IPS-NIHi11 (cell line): ENCODE measurements around the gene CXCL6.
A peak's percentile ranks its signal among the peaks of the same experiment; 100 is the strongest.

ENCODE experiments used
- DNase-seq: peaks from one replicate; pipeline ENCODE4 v3.0.0; 2012; ENCODE audit warnings: mixed read lengths, low spot score

CXCL6 gene

DNA sequence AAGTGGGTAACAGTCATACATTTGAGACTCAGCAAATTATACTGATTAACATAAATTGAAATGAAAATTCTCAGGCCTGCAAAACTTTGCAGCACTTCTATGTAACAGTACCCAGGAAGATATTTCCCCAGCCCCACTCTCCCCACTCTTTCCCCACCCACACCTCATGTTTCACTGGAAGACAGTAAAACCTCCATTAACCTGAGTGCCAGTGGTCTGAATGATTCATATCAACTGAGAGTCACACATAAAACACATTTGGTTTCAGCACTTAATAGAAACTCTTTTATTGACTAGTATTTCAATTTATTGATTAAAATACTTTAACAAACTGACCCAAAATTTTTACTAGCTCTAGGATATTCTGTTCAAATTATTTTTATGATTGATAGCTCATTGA, 6.9 kb downstream of the CXCL6 start:
- DNase-seq, result no peak

DNA sequence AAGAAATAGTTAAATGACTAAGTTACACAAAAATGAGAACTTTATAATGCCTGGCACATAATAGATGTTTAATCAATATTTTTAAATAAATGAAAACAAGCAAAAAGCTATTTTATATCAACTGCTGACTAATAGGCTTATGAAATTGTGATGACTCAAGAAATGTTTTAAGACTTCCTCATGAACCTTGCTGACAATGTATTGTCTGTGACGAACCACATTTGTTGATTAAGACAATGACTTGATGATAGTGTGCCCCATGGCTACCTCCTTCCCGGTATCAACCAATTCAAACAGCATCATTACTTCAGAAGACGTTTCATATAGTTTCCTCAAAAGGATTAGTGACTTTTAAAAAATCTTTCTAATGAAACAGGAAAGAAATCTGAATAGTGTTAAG, 7.9 kb downstream of the CXCL6 start:
- DNase-seq, result no peak

DNA sequence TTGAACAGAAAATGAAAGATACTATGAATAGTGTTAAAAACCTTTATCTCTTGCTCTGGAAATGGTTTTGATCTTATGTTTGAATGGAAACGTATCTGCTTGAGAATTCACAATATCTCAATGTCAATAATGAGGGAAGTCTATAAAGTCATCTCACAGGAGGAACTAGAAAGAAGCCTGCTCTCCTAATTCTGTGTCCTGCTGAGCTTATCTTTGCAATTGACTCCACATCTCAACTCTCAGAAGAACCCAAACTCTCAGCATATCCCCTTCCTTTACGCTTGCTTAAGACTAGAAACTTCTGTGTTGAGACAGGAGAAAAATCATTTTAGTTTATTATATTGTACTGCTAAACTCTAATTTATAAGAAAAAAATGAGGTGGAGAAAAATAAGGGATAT, 8.3 kb downstream of the CXCL6 start:
- DNase-seq, result no peak

DNA sequence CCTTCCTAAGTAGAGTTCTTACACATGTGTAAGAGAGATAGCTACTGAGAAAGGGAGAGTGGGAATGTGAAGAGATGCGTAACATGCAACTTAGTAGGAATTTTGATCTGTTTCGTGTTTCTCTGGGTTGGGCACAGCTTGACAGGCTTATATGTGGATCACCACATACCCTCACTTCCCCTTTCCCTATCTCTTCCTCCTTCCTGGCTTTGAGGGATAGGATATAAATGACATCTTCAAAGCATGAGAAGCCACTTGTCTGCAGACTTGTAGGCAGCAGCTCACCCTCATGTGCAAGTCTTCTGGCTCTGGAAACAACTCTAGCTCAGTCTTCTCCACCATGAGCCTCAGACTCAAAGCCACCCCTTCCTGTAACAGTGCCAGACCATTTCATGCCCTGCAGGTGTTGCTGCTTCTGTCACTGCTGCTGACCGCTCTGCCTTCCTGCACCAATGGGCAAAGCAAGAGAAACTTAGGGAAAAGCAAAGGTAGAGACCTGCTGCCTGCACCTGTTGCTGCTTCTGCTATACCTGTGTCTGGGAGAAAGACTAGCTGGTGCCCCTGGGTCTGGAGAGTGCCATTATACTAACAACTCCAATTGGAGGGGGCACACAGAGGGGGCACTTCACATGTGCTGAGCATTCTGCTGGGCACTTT, 11.2 kb downstream of the CXCL6 start:
- no peak for DNase-seq

DNA sequence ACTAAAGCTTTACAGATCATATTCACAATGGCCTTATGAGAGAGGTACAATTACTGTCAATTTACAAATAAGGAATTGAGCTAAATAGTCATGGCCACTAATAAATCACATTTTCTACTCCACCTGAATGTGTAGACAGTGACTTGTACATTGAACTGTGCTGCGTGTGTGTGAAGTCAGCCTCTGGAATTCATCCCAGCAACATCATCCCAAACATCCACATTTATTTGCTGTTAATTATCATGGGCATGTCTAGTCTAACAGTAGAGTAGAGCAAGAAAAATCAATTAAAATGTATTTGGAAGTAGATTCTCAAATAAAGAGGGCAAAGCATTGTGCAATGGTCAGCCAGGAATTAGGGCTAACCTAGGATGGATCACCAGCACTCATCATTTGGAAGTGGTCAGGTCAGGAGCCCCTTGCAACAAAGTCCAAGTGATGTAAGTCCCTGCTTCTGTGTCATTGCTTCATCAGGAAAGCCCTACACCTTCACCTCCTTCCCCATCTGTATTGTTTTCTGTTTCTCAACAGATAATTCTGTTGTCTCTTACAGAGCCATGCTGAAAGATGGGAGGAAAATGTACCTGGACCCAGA, 11.8 kb downstream of the CXCL6 start:
- no peak for DNase-seq

DNA sequence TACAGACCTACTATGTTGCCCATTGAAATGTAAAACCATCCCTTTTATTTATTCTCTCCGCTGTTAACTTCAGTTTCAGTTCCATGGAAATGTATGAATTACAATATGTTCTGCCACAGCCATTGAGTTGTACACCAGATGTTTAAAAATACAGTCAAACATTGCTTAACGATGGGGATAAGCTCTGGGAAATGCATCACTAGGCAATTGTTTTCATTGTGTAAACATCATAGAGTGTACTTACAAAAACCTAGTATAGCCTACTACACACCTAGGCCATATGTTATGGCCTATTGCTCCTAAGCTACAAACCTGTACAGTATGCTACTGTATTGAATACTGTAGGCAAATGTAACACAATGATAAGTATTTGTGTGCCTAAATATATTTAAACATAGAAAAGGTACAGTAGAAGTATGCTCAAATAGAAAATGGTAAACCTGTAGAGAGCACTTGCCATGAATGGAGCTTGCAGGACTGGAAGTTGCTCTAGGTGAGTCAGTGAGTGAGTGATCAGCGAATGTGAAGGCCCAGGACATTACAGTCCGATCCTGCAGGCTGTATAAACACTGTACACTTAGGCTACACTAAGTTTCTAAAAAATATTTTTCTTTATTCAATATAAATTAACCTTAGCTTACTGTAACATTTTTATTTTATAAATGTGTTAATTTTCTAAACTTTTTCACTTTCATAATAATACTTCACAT, 13.9 kb downstream of the CXCL6 start:
- DNase-seq, result no peak

DNA sequence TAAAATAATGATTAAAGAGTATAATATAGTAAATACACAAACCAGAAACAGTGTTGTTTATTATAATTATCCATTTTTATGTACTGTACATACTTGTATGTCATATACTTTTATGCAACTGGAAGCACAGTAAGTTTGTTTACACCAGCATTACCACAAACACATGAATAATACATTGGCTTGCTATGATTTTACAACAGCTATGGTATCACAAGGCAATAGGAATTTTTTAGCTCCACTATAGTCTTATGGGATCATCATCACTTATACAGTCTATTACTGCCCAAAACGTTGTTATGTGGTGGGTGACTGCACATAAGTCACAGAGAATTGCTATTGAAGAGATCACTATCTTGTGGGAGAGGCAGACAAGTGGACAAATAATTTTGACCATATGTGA, 14.8 kb downstream of the CXCL6 start:
- no peak for DNase-seq

DNA sequence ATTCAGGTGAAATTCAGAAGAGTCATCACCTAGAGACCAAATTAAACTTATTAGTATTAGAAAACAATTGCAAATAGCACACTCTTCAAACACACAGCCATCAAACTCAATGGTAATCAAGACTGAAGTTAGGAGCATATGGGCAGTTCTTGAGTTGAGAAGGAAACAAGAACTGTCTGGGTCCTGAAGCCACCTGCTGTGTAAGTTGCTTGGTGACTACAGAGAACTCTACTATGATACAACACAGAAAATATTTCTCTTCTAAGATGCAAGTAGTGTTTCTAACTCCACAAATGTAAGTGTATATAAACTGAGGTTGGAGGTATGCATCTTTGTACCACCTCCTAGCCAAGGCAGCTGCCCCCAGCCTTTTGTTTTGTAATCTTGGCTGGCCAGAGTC, 16.3 kb downstream of the CXCL6 start:
- no peak for DNase-seq

DNA sequence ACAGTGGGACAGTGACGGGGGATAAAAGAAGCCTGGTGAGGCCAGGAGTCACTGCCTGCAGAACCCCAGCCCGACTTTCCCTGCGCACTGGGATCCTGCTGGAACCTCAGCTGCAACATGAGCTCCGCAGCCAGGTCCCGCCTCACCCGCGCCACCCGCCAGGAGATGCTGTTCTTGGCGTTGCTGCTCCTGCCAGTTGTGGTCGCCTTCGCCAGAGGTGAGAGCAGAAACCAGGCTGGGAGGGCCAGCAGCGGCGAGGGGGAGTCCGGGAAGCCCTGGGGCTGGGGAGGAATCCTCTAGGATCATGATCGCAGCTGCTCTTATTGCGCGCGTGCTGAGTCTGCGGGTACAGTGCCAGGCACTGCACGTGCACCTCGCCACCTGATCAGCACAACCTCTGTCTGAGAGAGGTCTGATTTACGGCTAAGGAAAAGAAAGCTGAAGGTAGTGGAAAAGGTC, 16.8 kb downstream of the CXCL6 start, which contains the start of gene PF4V1:
TSS of gene PF4V1 (plus strand) at position 51 of the 459 bp plus-strand sequence. CDS start at position 118, 67 bp downstream.
- peak; percentile 60 for DNase-seq

DNA sequence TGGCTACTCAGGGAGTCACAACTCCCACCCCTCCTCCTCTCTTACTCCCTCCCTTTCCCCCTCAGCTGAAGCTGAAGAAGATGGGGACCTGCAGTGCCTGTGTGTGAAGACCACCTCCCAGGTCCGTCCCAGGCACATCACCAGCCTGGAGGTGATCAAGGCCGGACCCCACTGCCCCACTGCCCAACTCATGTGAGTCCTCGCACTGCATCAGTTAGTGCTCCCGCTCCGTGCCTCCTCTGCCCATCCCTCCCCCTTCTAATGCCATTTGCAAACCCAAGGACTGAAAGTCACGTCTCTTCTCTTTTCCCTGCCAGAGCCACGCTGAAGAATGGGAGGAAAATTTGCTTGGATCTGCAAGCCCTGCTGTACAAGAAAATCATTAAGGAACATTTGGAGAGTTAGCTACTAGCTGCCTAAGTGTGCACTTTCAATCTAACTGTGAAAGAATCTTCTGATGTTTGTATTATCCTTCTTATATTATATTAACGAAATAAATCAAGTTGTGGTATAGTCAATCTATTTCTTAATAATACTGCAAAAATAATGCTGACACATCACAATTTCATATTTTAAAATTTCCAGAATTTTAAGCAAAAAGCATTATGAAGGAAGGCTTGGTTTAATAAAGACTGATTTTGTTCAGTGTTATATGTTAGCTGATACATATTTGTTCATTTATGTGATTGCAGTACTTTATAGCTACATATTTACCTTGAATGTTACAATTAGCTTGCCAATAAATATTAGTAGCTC, 17.4 kb downstream of the CXCL6 start:
- no peak for DNase-seq

DNA sequence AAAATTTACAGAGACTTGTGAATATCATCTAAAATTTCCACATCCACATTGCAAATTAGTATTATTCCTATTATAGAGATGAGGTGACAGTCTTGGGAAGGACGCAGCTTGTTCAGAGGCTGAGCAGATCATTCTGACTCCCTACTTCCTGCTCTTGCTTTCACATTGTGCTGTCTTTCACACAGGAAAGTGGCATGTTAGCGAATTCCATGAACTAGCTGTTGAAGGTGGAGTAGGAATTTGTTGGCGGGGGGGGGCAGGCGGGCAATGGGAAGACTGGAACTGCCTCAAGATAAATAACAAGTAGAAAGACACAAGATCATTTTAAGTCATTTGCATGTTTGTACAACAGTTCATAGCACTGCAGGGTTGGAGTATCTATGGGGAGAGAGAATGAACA, 18.9 kb downstream of the CXCL6 start:
- no peak for DNase-seq

DNA sequence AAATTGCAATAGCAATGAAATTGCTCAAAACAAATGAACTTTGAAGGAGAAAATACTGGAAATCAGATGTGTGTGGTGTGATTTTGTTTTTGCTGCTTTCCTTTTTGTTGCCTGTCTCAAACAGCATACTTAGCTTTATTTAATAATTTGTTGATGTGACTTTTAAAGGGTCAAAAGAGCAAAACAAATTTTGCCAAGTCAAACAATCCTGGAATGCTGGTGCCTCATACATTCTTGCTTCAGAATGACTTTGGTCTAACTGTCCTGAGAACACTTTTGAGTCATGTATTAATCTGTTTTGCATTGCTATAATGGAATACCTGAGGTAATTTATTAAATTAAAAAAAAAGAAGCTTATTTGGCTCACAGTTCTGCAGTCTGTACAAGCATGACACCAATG, 20.0 kb downstream of the CXCL6 start:
- DNase-seq, result no peak

DNA sequence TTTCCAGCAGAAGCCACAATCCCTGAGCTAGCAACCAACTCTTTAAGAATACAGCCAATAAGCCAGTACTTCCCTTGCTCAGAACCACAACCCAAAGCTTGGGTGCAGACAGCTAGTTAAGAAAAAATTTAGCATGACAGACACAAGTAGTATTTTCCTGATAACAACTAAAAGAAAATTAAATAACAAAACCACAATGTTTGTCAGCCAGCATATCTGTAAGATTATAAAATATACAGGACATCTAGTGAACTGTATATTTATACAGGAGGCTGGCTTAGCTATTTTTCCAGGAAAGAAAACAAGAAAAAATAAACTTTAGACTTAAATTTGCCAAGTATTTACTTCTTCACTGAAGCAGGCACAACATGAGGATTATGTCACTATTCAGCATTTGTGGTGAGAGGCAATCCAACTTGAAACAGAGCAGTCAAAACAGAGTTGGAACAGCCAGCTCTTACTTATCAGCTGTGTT, 23.2 kb downstream of the CXCL6 start:
- peak; percentile 20 for DNase-seq

DNA sequence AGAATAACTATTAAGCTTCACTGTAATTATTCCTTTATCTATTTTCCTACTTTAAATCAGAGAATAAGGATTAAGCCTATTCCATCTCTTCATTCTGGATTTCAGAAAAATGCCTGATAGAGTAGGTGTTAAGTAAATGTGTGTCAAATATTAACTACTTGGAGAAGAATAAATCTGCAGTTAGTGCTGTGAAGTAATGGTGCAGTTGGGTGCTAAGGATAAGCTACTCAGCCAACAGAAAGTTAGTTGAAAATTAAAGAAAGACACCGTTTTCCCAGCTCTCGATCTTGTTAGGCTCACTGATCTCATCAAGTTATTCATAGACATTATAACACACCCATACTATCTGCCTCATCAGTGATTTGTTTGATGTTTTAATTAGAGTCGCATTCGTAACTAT, 23.7 kb downstream of the CXCL6 start:
- DNase-seq, result no peak

DNA sequence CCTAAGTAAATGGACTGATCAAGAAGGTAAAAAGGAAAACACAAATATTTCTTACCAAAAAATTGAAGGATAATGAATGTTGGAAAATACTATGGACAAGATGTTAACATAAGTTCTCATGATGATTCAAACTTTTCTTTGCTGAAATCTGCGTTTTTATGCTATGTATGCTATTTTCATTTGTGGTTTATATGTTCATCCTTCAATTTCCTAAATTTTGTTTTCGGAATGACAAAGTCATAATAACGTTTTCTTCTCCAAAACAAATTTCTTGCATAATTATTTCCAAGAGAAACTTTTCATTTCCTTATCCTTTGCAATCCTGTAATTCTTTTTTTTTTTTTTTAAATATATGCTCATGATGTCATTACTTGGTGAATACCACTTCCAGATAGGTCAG, 24.4 kb downstream of the CXCL6 start:
- DNase-seq, result no peak

DNA sequence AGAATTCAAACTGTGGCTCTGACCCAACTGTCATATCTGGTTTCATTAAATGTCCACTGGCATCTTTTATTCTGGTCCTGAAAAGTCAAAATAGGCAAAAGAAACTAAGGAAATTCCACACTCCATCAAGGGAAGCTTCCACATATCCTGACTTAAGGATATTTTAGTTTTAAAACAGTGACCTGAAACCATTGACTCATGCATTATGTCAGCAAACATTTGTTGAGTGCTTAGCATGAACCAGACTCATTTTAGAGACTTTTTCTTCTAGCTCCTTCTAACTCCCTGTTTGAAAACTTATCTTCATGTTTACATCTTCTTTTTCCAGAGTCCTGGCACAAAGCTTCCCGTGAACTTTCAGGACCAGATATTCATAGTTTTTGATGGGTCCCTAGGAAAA, 25.8 kb downstream of the CXCL6 start:
- no peak for DNase-seq

DNA sequence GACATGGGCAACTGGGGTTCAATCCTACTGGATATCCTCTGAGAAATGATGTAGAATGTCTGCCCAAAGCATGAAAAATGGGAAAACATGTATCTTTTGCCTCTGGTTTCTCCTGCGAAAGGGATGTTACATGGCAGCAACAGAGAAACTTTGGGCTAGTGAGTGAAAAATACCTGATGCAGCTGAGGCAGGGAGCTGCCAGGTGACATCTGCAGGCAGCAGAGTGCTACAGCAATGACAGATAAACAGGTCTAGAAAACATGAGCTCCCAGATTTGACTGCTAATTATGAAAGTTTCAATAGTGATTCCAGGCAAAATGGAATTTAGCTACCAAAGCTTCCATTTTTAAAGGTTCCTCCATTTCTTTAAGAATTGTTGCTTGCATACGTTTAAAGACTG, 27.9 kb downstream of the CXCL6 start:
- peak; percentile 51 for DNase-seq

DNA sequence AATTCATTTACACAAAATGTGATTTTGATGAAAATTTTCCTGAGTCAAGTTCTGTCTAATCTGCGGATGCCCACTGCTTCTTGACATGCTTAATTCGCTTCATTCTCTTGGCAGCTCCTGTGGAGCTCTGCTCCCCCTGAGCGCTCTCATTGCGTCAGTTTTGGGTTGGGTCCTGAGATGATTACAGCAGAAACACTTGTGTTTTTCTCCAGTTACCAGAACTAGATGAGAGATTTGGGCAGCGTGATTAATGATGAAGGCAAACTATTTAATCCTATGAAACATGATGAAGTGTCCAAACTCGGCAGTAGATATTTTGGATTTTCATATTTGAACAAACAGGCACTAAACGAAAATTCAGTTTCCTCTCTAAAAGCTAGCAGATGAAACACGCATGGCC, 28.5 kb downstream of the CXCL6 start:
- no peak for DNase-seq

DNA sequence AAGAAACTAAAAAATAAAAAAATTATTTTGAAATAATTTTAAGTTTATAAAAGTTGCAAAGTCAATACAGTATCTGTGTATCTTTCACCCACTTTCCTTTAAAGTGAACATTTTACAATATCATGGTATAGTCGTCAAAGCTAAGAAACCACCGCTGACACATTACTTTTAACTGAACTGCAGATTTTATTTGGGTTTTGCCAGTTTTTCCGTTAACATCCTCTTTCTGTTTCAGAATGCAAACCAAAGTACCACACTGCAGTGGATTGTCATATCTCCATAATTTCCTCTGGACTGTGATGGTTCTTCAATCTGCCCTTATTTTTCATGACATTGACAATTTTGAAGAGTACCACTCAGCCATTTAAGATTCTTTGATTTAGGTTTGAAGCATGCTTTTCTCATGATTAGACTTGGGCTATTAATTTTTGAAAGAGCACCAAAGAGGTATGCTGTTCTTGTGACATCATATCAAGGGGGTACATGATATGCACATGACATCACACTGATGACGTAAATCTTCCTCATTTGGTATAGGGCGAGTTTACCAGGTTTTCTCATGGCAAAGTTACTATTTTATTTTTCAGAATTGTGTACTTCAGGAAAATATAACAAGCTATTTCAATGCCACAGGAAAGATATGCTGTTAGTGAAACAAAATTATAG, 29.1 kb downstream of the CXCL6 start:
- DNase-seq, result no peak

DNA sequence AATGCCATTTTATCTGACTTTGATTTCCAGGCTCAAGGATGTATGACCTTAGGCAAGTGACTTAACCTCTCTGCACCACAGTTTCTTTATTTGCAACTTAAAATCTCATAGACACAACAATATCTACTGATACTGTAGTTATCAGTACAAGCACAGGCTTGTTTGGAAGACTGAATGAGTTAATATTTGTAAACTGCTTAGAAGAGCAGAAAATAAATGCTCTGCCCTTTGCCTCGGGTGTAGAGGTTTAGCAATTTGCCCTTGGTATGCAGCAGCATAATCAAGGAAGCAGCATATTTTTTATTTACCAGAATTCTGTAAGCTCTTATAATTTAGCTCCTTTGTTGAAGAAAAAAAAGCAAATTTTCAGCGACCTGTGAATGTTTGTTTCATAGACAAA, 29.8 kb downstream of the CXCL6 start:
- no peak for DNase-seq

DNA sequence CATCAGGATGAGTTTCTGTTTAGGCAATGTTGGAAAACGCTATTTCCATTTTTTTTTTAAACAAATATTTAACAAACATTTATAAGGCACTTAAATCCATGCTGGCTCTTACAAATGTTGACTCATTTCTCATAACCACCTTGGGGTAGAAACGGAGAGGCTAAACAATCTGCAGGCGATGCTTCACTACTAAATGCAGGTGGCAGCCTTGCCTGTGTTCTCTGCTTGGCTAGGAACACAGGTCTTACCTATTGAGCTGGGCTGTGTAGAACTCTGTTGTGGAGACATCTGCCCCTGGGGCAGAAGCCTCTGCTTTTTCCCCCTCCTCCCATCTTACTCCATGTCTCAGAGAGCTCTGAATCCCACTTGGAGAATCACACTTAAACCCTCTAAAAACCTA, 31.3 kb downstream of the CXCL6 start:
- DNase-seq, result peak; percentile 27
